CD14-positive monocyte (primary cell): ENCODE results near the gene HNF1B. TPM values are rescaled to one million over a fixed set of nuclear protein-coding genes. Genes with fewer than 3 reads are reported as not detected.

Source experiments
- DNase-seq, 3 donors: peaks; one replicate each; pipeline ENCODE4 v3.0.0-alpha.2; 2011 to 2022
- H2AFZ ChIP-seq: 2 replicates; pipeline ENCODE4 v1.6.0; 2012; ENCODE audit warnings: mild to moderate bottlenecking, low read depth, low read length, inconsistent platforms; ENCODE audit not compliant: insufficient read depth, poor library complexity, severe bottlenecking
- H3K27ac ChIP-seq, 2 donors: 1 replicate in 1 of 2; 2 replicates in 1 of 2; pipeline ENCODE4 v1.5.1; 2012 to 2013; ENCODE audit warnings: low read length in 2 of 2, control low read depth in 1 of 2, inconsistent platforms in 1 of 2, low read depth in 1 of 2, mild to moderate bottlenecking in 1 of 2
- H3K27me3 ChIP-seq, 2 donors: one replicate each; pipeline versions ENCODE4 v1.6.0 to v1.6.1; 2011 to 2013; ENCODE audit warnings: low read length in 2 of 2; ENCODE audit not compliant: control insufficient read depth in 2 of 2, insufficient read depth in 2 of 2
- H3K36me3 ChIP-seq, 2 donors: replicated peaks in 1 of 2; 1 replicate in 1 of 2; 2 replicates in 1 of 2; pipeline versions ENCODE4 v1.5.1 to v1.6.1; 2012 to 2013; ENCODE audit warnings: low read length in 2 of 2, control low read depth in 1 of 2, inconsistent platforms in 1 of 2, mild to moderate bottlenecking in 1 of 2; ENCODE audit not compliant: insufficient read depth in 2 of 2, control insufficient read depth in 1 of 2
- H3K4me1 ChIP-seq, 2 donors: 1 replicate in 1 of 2; 2 replicates in 1 of 2; pipeline versions ENCODE4 v1.5.1 to v1.6.1; 2012 to 2013; ENCODE audit warnings: low read length in 2 of 2, control low read depth in 1 of 2, inconsistent platforms in 1 of 2, mild to moderate bottlenecking in 1 of 2, moderate library complexity in 1 of 2; ENCODE audit not compliant: insufficient read depth in 2 of 2, control insufficient read depth in 1 of 2
- H3K4me2 ChIP-seq: replicated peaks from 2 replicates; pipeline ENCODE3; 2012; ENCODE audit warnings: low read length, moderate library complexity, mild to moderate bottlenecking; ENCODE audit not compliant: poor library complexity, severe bottlenecking; ENCODE audit errors: extremely low read depth
- H3K4me3 ChIP-seq, 3 experiments: fragments of 200-600 bp in 1 of 3; sonication (generic) in 1 of 3; replicated peaks in 1 of 3; 1 replicate in 2 of 3; 2 replicates in 1 of 3; pipeline ENCODE4 v1.5.1; 2011 to 2013; ENCODE audit warnings: low read length in 3 of 3, mild to moderate bottlenecking in 3 of 3, control low read depth in 2 of 3, low read depth in 2 of 3, inconsistent platforms in 1 of 3, moderate library complexity in 1 of 3
- H3K79me2 ChIP-seq: 2 replicates; pipeline ENCODE4 v1.6.0; 2012; ENCODE audit warnings: mild to moderate bottlenecking, control low read depth, inconsistent platforms, low read length, moderate library complexity; ENCODE audit not compliant: insufficient read depth
- H3K9ac ChIP-seq: 2 replicates; pipeline ENCODE4 v1.6.0; 2017; ENCODE audit warnings: low read length, mild to moderate bottlenecking; ENCODE audit not compliant: insufficient read depth, poor library complexity, severe bottlenecking
- H3K9me3 ChIP-seq, 2 donors: replicated peaks in 1 of 2; 1 replicate in 1 of 2; 2 replicates in 1 of 2; pipeline versions ENCODE4 v1.5.1 to v1.6.1; 2012 to 2013; ENCODE audit warnings: low read length in 2 of 2, control low read depth in 1 of 2; ENCODE audit not compliant: control insufficient read depth in 1 of 2, insufficient read depth in 1 of 2
- H4K20me1 ChIP-seq: 2 replicates; pipeline ENCODE4 v1.6.0; 2012; ENCODE audit warnings: mild to moderate bottlenecking, low read length, control low read depth, moderate library complexity; ENCODE audit not compliant: insufficient read depth
- H3K27ac Mint-ChIP-seq, 7 donors: one replicate each; pipeline ENCODE4 v1.8.0; 2020; ENCODE audit warnings: mild to moderate bottlenecking in 7 of 7, mixed read lengths in 7 of 7, moderate library complexity in 6 of 7, inconsistent platforms in 2 of 7
- H3K27me3 Mint-ChIP-seq, 3 donors: one replicate each; pipeline ENCODE4 v1.8.0; 2021 to 2022; ENCODE audit warnings: low read depth in 3 of 3, mild to moderate bottlenecking in 3 of 3, mixed read lengths in 3 of 3, moderate library complexity in 3 of 3, inconsistent platforms in 1 of 3
- H3K36me3 Mint-ChIP-seq, 2 donors: one replicate each; pipeline ENCODE4 v1.8.0; 2020; ENCODE audit warnings: mixed read lengths in 2 of 2, inconsistent platforms in 1 of 2, mild to moderate bottlenecking in 1 of 2
- H3K4me1 Mint-ChIP-seq: one replicate; pipeline ENCODE4 v1.8.0; 2020; ENCODE audit warnings: mild to moderate bottlenecking, mixed read lengths
- H3K4me3 Mint-ChIP-seq, 2 donors: one replicate each; pipeline ENCODE4 v1.8.0; 2020; ENCODE audit warnings: mild to moderate bottlenecking in 2 of 2, mixed read lengths in 2 of 2, moderate library complexity in 1 of 2
- H3K9me3 Mint-ChIP-seq, 7 donors: one replicate each; pipeline ENCODE4 v1.8.0; 2020 to 2022; ENCODE audit warnings: mixed read lengths in 7 of 7, mild to moderate bottlenecking in 6 of 7, moderate library complexity in 6 of 7, inconsistent platforms in 2 of 7
- WGBS: methylation state at CpG from one replicate; pipeline ENCODE4 v1.1.5; 2013; ENCODE audit warnings: missing lambda C conversion rate; ENCODE audit not compliant: insufficient coverage; 5-methylcytosine and 5-hydroxymethylcytosine counted together
- intact Hi-C, 2 donors: fragments of 100-400 bp; cut with micrococcal nuclease; formaldehyde crosslinking; loops; one replicate each; pipeline versions ENCODE4 v1.15.0 to v1.15.1; 2023
- polyA plus RNA-seq, 3 donors: library from polyadenylated mRNA; depleted of rRNA in 1 of 3; unstranded in 2 of 3; stranded (reverse) in 1 of 3; fragments of 300-500 nt in 2 of 3; fragments of >200 nt in 1 of 3; fragmentation: Illumina TruSeq in 2 of 3; gene quantifications; 1 replicate in 2 of 3; 2 replicates in 1 of 3; pipeline ENCODE4 v1.2.3, GENCODE V29; 2012 to 2021
- TF ChIP-seq, protein P1 (sequence below): fragments of 200-600 bp; IDR thresholded peaks from one replicate; pipeline ENCODE4 v1.8.0; 2022; ENCODE audit warnings: antibody characterized with exemption, mild to moderate bottlenecking

The HNF1B gene
- polyA plus RNA-seq, 3 donors = not detected

DNA sequence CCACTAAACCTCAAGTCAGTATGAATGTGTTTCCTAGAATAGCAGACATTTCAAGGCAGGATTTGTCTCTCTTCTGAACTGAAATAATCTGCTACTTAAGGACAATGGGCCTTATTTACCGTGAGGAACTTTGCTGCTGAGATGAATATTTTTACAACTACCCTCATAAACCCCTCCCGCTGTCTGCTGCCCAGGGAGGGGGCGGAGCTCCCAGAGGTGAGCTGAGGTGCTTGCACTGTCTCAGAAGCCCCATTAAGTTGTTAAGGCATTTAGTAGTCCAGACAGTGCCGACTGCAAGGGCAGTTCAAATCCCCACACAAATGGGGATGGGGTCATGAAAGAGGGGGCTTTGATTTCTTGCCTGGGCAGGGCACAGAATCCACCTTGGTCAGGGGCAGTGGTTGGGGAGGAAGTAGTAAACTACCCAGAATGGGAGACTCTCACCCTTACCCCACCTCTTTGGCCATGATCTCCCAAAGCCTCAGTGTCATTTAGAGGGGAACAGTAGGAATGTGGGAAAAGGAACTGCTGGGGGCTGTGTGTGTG is 19.2 kb downstream of the HNF1B start:
- no peak overlapping the region for H3K9ac ChIP-seq
- WGBS = no CpG with 5 or more reads among the region's 4 CpGs

DNA sequence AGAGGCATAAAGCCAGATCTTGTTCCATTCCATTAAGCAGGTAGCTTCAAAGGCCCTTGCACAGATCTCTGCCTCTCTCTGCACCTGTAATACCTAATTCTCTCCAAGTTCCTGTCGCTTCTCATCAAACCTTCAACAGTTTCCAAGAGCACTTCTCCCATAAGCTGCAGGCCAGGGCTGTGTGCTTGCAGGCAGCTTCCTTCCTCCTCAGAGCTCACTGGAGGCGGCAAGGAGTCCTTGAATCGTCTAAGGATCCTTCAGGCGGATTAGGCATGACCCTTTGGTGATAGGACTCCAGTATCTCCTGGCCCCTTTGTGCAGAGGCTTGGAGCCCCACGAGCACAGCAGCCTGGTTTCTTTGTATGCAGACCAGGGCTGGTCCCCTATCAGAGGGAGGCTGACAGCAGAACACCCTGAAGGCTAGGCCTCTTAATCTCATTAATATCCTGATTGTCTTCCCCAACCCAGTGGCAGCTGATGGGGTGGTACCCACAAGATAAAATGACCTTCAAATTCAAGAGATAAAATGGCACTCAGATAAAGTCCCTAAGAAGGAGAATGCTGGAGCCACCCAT is 19.8 kb downstream of the HNF1B start:
- Mint-ChIP-seq H3K27me3 (peaks cover 6 to 11% (median 9%) of the 10 kb centered on the region in 3 donors), H3K4me1 (no peaks in the 10 kb centered on the region), H3K9me3 (peaks cover 0 to 2% (median 0%) of the 10 kb centered on the region in 7 donors), H3K36me3 (no peaks in the 10 kb centered on the region), H3K27ac (peak overlapping the region in 1 of 7 donors; percentile 10), H3K4me3 (no peak overlapping the region)
- DNase-seq = no peak
- no peak overlapping the region for H2AFZ ChIP-seq
- H3K4me1 ChIP-seq = no peaks in the 10 kb centered on the region
- H4K20me1 ChIP-seq = no peaks in the 10 kb centered on the region
- no peak overlapping the region for H3K27ac ChIP-seq
- no peaks in the 10 kb centered on the region for H3K27me3 ChIP-seq
- no peak overlapping the region for H3K4me3 ChIP-seq
- H3K36me3 ChIP-seq = no peaks in the 10 kb centered on the region
- H3K79me2 ChIP-seq = no peaks in the 10 kb centered on the region
- no peak overlapping the region for H3K9ac ChIP-seq
- intact Hi-C loops = loop anchor here in 1 of 2 donors (10.0 kb wide), 1 partner anchor 60 kb away; no protein-coding TSS in a partner anchor
- WGBS = 84% methylated on average over 5 of the region's 5 CpGs
- no peaks in the 10 kb centered on the region for H3K9me3 ChIP-seq
- TF ChIP-seq, protein P1, sequence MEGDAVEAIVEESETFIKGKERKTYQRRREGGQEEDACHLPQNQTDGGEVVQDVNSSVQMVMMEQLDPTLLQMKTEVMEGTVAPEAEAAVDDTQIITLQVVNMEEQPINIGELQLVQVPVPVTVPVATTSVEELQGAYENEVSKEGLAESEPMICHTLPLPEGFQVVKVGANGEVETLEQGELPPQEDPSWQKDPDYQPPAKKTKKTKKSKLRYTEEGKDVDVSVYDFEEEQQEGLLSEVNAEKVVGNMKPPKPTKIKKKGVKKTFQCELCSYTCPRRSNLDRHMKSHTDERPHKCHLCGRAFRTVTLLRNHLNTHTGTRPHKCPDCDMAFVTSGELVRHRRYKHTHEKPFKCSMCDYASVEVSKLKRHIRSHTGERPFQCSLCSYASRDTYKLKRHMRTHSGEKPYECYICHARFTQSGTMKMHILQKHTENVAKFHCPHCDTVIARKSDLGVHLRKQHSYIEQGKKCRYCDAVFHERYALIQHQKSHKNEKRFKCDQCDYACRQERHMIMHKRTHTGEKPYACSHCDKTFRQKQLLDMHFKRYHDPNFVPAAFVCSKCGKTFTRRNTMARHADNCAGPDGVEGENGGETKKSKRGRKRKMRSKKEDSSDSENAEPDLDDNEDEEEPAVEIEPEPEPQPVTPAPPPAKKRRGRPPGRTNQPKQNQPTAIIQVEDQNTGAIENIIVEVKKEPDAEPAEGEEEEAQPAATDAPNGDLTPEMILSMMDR = no peak
- no peak overlapping the region for H3K4me2 ChIP-seq

More for the DNA sequence above, 19.2 kb downstream of the HNF1B start:
- H3K36me3 ChIP-seq = no peaks in the 10 kb centered on the region
- Mint-ChIP-seq H3K27ac (no peak overlapping the region), H3K36me3 (no peaks in the 10 kb centered on the region), H3K9me3 (peaks cover 0 to 2% (median 0%) of the 10 kb centered on the region in 7 donors), H3K4me1 (no peaks in the 10 kb centered on the region), H3K4me3 (no peak overlapping the region), H3K27me3 (peaks cover 6 to 11% (median 9%) of the 10 kb centered on the region in 3 donors)
- H4K20me1 ChIP-seq = no peaks in the 10 kb centered on the region
- H3K4me1 ChIP-seq = no peaks in the 10 kb centered on the region
- no peaks in the 10 kb centered on the region for H3K79me2 ChIP-seq
- no peak for DNase-seq
- H3K4me2 ChIP-seq = no peak overlapping the region
- H3K9me3 ChIP-seq = no peaks in the 10 kb centered on the region
- intact Hi-C loops = loop anchor here in 1 of 2 donors (10.0 kb wide), 1 partner anchor 61 kb away; no protein-coding TSS in a partner anchor
- no peaks in the 10 kb centered on the region for H3K27me3 ChIP-seq
- H3K27ac ChIP-seq = no peak overlapping the region
- TF ChIP-seq, protein P1 = no peak
- no peak overlapping the region for H3K4me3 ChIP-seq
- no peak overlapping the region for H2AFZ ChIP-seq
